H9 (cell line): ENCODE measurements around the gene OSBPL10. TPM values are rescaled to one million over a fixed set of nuclear protein-coding genes. Genes with fewer than 3 reads are reported as not detected.

Source experiments
- DNase-seq: peaks from one replicate; pipeline ENCODE4 v3.0.0-alpha.2; 2017
- H2AFZ ChIP-seq: one replicate; pipeline ENCODE4 v1.6.1; 2013; ENCODE audit warnings: mild to moderate bottlenecking, low read length, control low read depth, moderate library complexity
- H2AK5ac ChIP-seq: 2 replicates; pipeline ENCODE4 v1.6.1; 2013; ENCODE audit warnings: low read length, control low read depth, mixed read lengths; ENCODE audit not compliant: insufficient read length
- H2BK120ac ChIP-seq: one replicate; pipeline ENCODE4 v1.6.1; 2013; ENCODE audit warnings: low read depth, mild to moderate bottlenecking, low read length, control low read depth, inconsistent platforms; ENCODE audit not compliant: poor library complexity, severe bottlenecking
- H2BK12ac ChIP-seq: 2 replicates; pipeline ENCODE4 v1.6.1; 2013; ENCODE audit warnings: low read length, control low read depth, mixed read lengths, low read depth; ENCODE audit not compliant: insufficient read length
- H2BK15ac ChIP-seq: 2 replicates; pipeline ENCODE4 v1.6.1; 2013; ENCODE audit warnings: low read depth, low read length, control low read depth
- H2BK20ac ChIP-seq: one replicate; pipeline ENCODE4 v1.6.1; 2013; ENCODE audit warnings: low read depth, mild to moderate bottlenecking, low read length, control low read depth, inconsistent platforms; ENCODE audit not compliant: poor library complexity, severe bottlenecking
- H2BK5ac ChIP-seq: 2 replicates; pipeline ENCODE4 v1.6.1; 2013; ENCODE audit warnings: low read length, control low read depth, mixed read lengths; ENCODE audit not compliant: insufficient read length
- H3K14ac ChIP-seq: 2 replicates; pipeline ENCODE4 v1.6.1; 2013; ENCODE audit warnings: low read length, control low read depth; ENCODE audit not compliant: insufficient read depth
- H3K18ac ChIP-seq: 2 replicates; pipeline ENCODE4 v1.6.1; 2013; ENCODE audit warnings: low read depth, mild to moderate bottlenecking, mixed read lengths, low read length, control low read depth; ENCODE audit not compliant: insufficient read length
- H3K23ac ChIP-seq: 2 replicates; pipeline ENCODE4 v1.6.1; 2013; ENCODE audit warnings: low read length, control low read depth, mixed read lengths, low read depth; ENCODE audit not compliant: insufficient read length
- H3K23me2 ChIP-seq: 2 replicates; pipeline ENCODE4 v1.6.1; 2013; ENCODE audit warnings: low read depth, mild to moderate bottlenecking, mixed read lengths, low read length, control low read depth; ENCODE audit not compliant: insufficient read length, poor library complexity, severe bottlenecking
- H3K27ac ChIP-seq: 2 replicates; pipeline ENCODE4 v1.5.1; 2013; ENCODE audit warnings: low read length, control low read depth, mixed read lengths, low read depth; ENCODE audit not compliant: insufficient read length
- H3K27me3 ChIP-seq: 2 replicates; pipeline ENCODE4 v1.6.1; 2013; ENCODE audit warnings: low read length, control low read depth, inconsistent platforms; ENCODE audit not compliant: insufficient read depth
- H3K4ac ChIP-seq: 2 replicates; pipeline ENCODE4 v1.6.1; 2013; ENCODE audit warnings: low read depth, mild to moderate bottlenecking, control low read depth, inconsistent platforms, low read length, moderate library complexity
- H3K4me1 ChIP-seq: 2 replicates; pipeline ENCODE4 v1.6.1; 2013; ENCODE audit warnings: low read length, control low read depth, inconsistent platforms; ENCODE audit not compliant: insufficient read depth
- H3K4me2 ChIP-seq: 2 replicates; pipeline ENCODE4 v1.6.1; 2013; ENCODE audit warnings: low read length, control low read depth, mixed read lengths; ENCODE audit not compliant: insufficient read length, insufficient read depth
- H3K56ac ChIP-seq: 2 replicates; pipeline ENCODE4 v1.6.1; 2013; ENCODE audit warnings: low read depth, mild to moderate bottlenecking, mixed read lengths, low read length, control low read depth; ENCODE audit not compliant: insufficient read length
- H3K79me1 ChIP-seq: 2 replicates; pipeline ENCODE4 v1.6.1; 2013; ENCODE audit warnings: low read depth, mild to moderate bottlenecking, moderate library complexity, low read length, control low read depth, inconsistent platforms; ENCODE audit not compliant: insufficient read depth, poor library complexity, severe bottlenecking
- H3K79me2 ChIP-seq: 2 replicates; pipeline ENCODE4 v1.6.1; 2013; ENCODE audit warnings: low read length, control low read depth, inconsistent platforms; ENCODE audit not compliant: insufficient read depth
- H3K9ac ChIP-seq: 2 replicates; pipeline ENCODE4 v1.6.1; 2013; ENCODE audit warnings: low read length, control low read depth, mixed read lengths; ENCODE audit not compliant: insufficient read length; ENCODE audit errors: extremely low read depth
- H3K9me3 ChIP-seq: one replicate; pipeline ENCODE4 v1.6.1; 2013; ENCODE audit warnings: low read depth, low read length, inconsistent platforms; ENCODE audit not compliant: control insufficient read depth
- H3T11ph ChIP-seq: one replicate; pipeline ENCODE4 v1.6.1; 2013; ENCODE audit warnings: mild to moderate bottlenecking, low read length, control low read depth, inconsistent platforms
- H4K20me1 ChIP-seq: one replicate; pipeline ENCODE4 v1.6.1; 2013; ENCODE audit not compliant: control insufficient read depth, insufficient read length, insufficient read depth
- H4K5ac ChIP-seq: 2 replicates; pipeline ENCODE4 v1.6.1; 2013; ENCODE audit warnings: low read depth, mild to moderate bottlenecking, mixed read lengths, low read length, control low read depth; ENCODE audit not compliant: insufficient read length
- H4K8ac ChIP-seq: replicated peaks from 2 replicates; pipeline ENCODE4 v1.6.1; 2013; ENCODE audit warnings: low read length, control low read depth, mixed read lengths, low read depth; ENCODE audit not compliant: insufficient read length
- H4K91ac ChIP-seq: 2 replicates; pipeline ENCODE4 v1.6.1; 2013; ENCODE audit warnings: low read depth, mild to moderate bottlenecking, moderate library complexity, mixed read lengths, low read length, control low read depth; ENCODE audit not compliant: insufficient read length
- H3K27ac Mint-ChIP-seq, 3 experiments: 2 replicates in 2 of 3; 3 replicates in 1 of 3; pipeline ENCODE4 v1.8.0; 2020 to 2021; ENCODE audit warnings: mixed read lengths in 3 of 3, mild to moderate bottlenecking in 1 of 3, moderate library complexity in 1 of 3
- H3K27me3 Mint-ChIP-seq: 2 replicates; pipeline ENCODE4 v1.8.0; 2021; ENCODE audit warnings: low read depth, mild to moderate bottlenecking, moderate library complexity, mixed read lengths
- H3K36me3 Mint-ChIP-seq, 3 experiments: 2 replicates in 2 of 3; 3 replicates in 1 of 3; pipeline ENCODE4 v1.8.0; 2020 to 2021; ENCODE audit warnings: low read depth in 3 of 3, mixed read lengths in 3 of 3; ENCODE audit not compliant: insufficient read depth in 1 of 3
- H3K4me1 Mint-ChIP-seq, 2 experiments: 2 replicates each; pipeline ENCODE4 v1.8.0; 2020; ENCODE audit warnings: mixed read lengths in 2 of 2
- H3K4me3 Mint-ChIP-seq, 2 experiments: 2 replicates in 1 of 2; 3 replicates in 1 of 2; pipeline ENCODE4 v1.8.0; 2020 to 2021; ENCODE audit warnings: mild to moderate bottlenecking in 2 of 2, mixed read lengths in 2 of 2, moderate library complexity in 1 of 2
- H3K9me3 Mint-ChIP-seq, 2 experiments: 2 replicates in 1 of 2; 3 replicates in 1 of 2; pipeline ENCODE4 v1.8.0; 2020; ENCODE audit warnings: mild to moderate bottlenecking in 2 of 2, mixed read lengths in 2 of 2, moderate library complexity in 1 of 2
- WGBS: extraction: QIAGEN DNeasy Blood & Tissue Kit; methylation state at CpG from one replicate; pipeline ENCODE4 v1.1.7; 2013; ENCODE audit warnings: missing lambda C conversion rate, low lambda C conversion rate, mixed read lengths; ENCODE audit not compliant: insufficient read length; ENCODE audit errors: extremely low coverage; 5-methylcytosine and 5-hydroxymethylcytosine counted together
- total RNA-seq: library from RNA; stranded (reverse); gene quantifications from 2 replicates; pipeline ENCODE4 v1.2.1, GENCODE V29; 2021
- TF ChIP-seq, protein P1 (sequence below): fragments of 200-600 bp; sonication (generic); conservative IDR thresholded peaks from 3 replicates; pipeline ENCODE4 v1.8.0; 2021; ENCODE audit warnings: antibody characterized with exemption, mild to moderate bottlenecking

OSBPL10 gene
- total RNA-seq, 1 experiment from 2014 or later, result 42.7 TPM

DNA sequence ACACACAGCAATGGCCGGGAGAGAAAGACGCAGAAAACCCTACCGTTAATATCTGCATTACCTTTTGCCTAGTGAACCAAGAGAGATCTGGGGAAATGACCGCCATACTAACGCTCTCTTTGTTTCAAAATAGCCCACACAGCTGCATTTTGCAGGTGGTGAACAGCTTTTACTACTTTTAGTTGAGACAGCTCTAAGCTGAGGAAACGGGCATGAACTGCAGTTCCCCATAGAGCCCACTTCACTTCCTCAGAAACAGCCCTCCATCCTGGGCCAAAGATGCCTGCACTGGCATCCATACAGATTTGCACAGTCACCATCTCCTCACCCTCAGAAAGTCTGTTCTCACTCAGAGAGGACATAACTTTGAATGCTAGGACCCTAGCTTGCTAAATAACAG is 45.5 kb upstream of the OSBPL10 start:
- H3K4me2 ChIP-seq, result no peak overlapping the region
- no peak overlapping the region for H3K23ac ChIP-seq
- no peaks in the 10 kb centered on the region for H3K79me1 ChIP-seq
- no peaks in the 10 kb centered on the region for H3K4me1 ChIP-seq
- no peak overlapping the region for H3K56ac ChIP-seq
- no peaks in the 10 kb centered on the region for H3K9me3 ChIP-seq
- no peak overlapping the region for H2AK5ac ChIP-seq
- no peak overlapping the region for H2AFZ ChIP-seq
- H2BK12ac ChIP-seq, result no peak overlapping the region
- no peak overlapping the region for H3K27ac Mint-ChIP-seq
- no peak overlapping the region for H3T11ph ChIP-seq
- no peak overlapping the region for H4K8ac ChIP-seq
- no peak overlapping the region for H3K14ac ChIP-seq
- H3K4me3 Mint-ChIP-seq, result no peak overlapping the region
- H2BK120ac ChIP-seq, result no peak overlapping the region
- no peaks in the 10 kb centered on the region for H4K20me1 ChIP-seq
- H2BK20ac ChIP-seq, result no peak overlapping the region
- no peak overlapping the region for H3K18ac ChIP-seq
- TF ChIP-seq, protein P1, sequence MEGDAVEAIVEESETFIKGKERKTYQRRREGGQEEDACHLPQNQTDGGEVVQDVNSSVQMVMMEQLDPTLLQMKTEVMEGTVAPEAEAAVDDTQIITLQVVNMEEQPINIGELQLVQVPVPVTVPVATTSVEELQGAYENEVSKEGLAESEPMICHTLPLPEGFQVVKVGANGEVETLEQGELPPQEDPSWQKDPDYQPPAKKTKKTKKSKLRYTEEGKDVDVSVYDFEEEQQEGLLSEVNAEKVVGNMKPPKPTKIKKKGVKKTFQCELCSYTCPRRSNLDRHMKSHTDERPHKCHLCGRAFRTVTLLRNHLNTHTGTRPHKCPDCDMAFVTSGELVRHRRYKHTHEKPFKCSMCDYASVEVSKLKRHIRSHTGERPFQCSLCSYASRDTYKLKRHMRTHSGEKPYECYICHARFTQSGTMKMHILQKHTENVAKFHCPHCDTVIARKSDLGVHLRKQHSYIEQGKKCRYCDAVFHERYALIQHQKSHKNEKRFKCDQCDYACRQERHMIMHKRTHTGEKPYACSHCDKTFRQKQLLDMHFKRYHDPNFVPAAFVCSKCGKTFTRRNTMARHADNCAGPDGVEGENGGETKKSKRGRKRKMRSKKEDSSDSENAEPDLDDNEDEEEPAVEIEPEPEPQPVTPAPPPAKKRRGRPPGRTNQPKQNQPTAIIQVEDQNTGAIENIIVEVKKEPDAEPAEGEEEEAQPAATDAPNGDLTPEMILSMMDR, result no peak
- no peak overlapping the region; the same call in 1 of the 2 replicates for H2BK15ac ChIP-seq
- H3K27ac ChIP-seq, result no peak overlapping the region
- H3K4me1 Mint-ChIP-seq, result no peaks in the 10 kb centered on the region
- H3K27me3 Mint-ChIP-seq, result no peaks in the 10 kb centered on the region
- H4K5ac ChIP-seq, result no peak overlapping the region
- no peak overlapping the region for H3K9ac ChIP-seq
- H4K91ac ChIP-seq, result no peak overlapping the region
- no peaks in the 10 kb centered on the region for H3K23me2 ChIP-seq
- no peak overlapping the region for H3K4ac ChIP-seq
- no peaks in the 10 kb centered on the region for H3K79me2 ChIP-seq
- H2BK5ac ChIP-seq, result no peak overlapping the region
- no peak for DNase-seq
- no CpG with 5 or more reads among the region's 6 CpGs for WGBS
- no peaks in the 10 kb centered on the region for H3K36me3 Mint-ChIP-seq
- H3K9me3 Mint-ChIP-seq, result no peaks in the 10 kb centered on the region
- no peaks in the 10 kb centered on the region; the same call in 1 of the 2 replicates for H3K27me3 ChIP-seq
